Measurements from ENCODE around the gene ZBTB16.

Gene ZBTB16

DNA sequence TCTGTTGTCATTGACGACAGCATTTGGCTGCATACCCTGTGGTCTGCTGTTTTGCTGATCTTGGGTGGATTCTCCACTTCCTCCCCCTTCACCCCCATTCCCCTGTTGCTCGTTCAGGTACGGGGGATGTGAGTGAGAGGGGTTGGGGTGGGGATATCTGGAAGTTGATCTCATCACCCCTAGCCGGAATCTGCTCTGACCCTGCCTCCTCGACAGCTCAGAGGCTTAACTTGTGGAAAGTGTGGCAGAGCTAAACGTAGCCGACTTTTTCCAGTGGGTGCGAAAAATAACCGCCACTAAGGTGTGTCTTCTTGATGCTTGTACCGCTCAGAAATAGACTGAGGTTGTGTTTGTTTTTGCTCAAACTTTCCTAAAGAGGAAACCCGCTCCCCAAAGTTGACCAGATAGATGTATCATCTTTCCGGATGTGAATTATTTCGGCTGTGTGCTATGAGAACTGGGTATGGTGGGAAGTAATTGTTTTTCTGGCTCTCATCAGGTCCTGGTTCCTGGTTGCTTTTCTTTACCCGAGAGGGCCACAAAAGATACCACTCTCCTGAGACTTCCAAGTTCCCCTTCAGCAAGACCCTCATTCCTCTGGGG, 6.6 kb downstream of the ZBTB16 start:
- no peak for FAIRE-seq

DNA sequence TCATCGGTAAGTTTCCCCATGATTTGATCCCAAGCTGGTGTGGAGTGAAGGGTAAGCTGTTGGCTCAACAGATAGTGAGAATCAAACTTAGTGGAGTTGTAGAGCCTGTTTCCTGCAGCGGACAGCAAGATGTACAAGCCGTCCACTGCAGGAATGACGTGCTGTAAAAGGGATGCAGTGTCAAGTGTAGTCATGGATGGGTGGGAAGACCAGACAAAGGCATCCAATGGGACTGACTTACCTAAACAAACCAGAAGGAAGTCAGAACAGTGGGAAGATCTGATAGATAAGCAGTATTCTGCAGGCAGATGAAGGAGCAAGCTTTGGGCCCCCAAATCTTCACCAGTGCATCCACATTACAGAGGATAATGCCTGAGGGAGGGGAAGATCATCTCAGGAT, 8.8 kb downstream of the ZBTB16 start:
- FAIRE-seq, result no peak

DNA sequence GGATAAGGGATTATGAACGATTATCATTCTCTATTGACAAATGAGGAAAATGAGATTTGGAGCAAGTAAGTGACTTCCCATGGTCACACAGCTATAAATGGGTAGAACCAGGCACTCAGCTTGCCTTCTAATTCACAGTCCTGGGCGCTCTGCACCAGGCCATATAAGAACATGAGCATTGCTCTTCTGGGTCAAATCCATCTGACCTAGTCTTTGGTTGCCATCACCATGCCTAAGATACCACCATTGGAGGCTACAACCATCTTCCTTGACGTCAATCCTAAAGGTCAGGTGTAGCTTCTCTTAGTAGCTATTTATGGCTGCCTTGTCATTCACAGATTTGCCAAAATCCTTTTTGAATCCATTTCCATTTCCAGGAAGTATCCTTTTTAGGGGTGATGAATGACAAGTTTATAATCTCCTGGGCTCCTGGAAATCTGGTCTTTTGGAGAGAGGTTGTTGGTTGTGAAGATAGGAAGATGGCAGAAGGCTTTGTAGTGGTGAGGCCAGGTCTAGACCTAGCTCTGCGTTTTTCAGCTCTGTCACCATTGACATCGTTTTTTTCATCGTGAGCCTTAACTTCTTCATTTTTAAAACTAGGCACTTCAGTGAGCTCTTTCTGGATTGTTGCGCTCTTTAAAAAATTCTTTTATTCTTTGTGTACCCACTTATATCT, 11.1 kb downstream of the ZBTB16 start:
- no peak for FAIRE-seq

DNA sequence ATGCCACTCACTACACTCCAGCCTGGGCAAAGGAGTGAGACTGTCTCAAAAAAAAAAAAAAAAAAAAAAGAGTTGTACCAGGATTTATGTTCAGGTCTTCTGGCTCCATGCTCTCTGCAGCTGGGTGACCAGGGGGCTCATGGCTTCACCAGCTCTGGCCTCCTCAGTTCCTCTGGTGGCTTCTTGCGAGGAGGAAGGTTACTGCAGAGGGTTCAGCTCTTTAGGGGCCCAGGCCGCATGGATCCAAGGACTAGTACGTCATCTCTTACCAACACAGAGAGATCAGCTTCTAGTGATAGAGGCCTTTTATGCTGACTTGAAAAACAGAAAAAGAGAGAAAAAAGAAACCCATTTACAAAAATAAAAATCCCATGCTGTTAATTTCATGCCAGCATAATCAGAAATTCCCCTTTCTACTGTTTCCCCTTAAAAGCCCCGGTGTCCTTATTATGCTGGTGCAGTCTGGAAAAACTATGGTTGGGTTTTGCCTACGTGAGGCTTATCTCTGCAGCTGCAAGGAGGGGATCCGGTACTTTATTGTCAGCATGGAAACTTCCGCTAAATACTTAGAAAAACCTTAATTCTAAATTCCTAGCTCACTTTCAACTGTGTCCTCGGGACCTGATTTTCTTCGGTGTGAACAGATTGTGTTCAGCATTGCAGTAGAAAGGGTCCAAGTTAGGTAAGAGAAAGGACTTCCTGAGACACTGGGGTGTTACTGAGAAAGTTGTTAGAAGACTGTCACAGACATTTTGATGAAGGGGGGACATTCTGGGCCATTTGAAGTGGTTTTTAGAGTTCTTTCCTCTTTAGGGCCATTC, 13.7 kb downstream of the ZBTB16 start:
- FAIRE-seq, result no peak

DNA sequence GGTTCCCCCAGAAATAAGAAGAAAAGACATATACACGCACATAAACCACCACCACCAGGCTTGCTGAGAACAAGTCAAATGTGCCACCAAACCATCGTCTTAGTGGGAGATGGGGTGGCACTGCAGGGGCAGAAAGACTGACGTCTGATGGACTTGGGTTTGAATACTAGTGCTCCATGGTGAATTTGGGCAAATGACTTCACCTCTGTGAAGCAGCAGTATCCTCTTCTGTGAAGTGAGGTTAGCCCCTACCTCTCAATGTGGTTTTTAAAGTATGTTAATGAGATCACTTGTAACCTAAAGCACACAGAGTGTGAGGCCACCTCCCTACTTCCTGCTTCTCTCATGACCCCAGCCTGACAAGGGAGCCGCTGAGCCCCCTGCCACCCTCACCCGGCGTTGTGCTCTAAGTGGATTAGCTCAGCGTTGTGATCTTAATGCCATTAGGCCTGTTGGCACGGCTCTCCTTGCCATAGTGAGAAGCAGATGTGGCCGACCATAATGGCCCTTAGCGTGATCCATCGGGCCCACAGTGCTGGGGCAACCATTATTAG, 14.4 kb downstream of the ZBTB16 start:
- FAIRE-seq, result no peak

DNA sequence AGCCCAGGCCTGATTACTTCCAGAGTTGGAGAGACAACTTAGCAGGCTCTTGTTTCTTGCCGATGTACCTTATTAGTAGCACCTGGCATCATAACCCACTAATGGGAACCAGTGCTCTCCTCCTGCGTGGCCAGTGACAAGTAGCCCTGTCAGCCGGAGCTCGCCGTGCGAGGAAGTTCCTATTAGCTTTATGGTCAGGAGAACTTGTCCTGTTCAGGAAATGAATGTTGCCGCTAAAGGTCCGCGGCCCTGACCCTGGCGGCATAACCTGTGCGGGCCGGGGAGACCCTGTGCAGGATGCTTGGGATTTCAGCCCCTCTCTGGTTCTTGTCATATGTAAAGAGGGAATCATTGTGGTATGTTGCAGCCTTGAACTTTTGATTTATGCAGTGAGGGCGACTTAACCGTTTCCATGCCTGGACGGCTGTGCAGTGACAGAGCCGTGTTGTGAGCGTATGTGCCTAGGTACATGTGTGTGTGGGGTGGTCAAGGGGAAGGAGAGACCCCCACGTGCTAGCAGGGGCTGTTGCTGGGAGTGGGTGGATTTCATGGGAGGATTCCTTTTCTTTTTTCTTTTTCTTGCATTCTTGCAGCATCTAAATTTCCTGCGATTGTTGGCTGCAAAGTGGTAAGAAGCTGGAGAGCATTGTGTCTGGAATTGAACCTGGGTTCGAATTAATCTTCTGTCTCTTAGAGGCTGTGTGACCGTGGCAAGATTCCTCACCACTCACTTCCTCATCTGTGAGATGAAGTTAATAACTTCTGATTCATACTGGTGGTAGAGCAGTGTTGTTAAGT, 15.2 kb downstream of the ZBTB16 start:
- FAIRE-seq, result no peak

DNA sequence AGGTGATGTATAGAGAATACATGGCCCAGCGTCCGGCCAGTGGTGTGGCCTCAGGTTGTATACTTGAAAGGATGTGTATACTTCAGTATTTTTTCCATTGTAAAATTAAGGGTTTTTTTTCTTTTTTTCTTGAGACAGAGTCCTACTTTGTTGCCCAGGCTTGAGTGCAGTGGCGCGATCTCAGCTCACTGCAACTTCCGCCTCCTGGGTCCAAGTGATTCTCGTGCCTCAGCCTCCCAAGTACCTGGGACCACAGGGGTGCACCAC, 15.8 kb downstream of the ZBTB16 start:
- no peak for FAIRE-seq

DNA sequence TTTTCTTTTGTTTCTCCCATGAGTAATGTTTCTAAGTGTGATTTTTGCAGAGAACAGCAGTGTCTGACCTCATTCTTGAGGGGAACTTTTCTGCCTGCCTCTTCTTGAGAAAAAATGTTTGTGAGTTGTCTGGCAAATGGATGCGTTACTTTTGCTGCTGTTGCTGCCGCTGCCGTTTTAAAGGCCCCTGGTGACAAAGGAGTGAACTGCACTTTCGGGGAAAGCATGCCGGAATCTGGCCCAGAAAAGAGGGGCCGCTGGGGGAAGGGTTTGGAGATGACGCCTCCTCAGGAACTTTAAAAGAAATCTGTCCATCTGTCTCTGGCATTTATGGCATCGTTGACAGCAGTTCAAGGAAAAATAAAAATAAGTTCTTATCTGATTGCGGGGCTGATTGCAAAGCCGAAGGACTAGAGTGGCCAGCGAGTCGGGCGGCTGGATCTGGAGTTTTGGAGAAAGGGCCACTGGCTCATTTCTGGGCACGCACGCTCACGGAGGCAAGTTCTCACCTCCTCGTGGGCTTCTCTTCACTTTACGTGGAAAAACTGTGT, 16.5 kb downstream of the ZBTB16 start:
- no peak for FAIRE-seq

DNA sequence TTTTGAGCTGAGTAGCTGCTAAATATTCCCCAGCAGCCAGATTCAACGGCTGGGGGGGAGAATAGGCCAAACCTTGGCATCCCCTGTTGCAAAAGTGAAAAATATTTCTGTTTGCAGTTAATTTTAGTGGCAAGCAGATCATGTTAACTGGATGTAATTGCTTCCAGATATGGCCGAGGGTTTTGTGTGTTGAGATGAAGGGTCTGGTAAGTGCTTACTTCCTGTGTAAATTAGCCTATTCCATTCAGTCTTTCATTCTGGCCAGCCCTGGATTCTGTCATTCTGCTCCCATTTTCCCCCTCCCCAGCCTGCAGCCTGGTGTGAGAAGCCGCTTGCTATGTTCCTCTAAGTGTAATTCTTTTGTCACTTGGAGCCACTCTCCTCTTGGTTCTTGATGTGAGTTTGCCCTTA, 17.4 kb downstream of the ZBTB16 start:
- FAIRE-seq, result no peak

DNA sequence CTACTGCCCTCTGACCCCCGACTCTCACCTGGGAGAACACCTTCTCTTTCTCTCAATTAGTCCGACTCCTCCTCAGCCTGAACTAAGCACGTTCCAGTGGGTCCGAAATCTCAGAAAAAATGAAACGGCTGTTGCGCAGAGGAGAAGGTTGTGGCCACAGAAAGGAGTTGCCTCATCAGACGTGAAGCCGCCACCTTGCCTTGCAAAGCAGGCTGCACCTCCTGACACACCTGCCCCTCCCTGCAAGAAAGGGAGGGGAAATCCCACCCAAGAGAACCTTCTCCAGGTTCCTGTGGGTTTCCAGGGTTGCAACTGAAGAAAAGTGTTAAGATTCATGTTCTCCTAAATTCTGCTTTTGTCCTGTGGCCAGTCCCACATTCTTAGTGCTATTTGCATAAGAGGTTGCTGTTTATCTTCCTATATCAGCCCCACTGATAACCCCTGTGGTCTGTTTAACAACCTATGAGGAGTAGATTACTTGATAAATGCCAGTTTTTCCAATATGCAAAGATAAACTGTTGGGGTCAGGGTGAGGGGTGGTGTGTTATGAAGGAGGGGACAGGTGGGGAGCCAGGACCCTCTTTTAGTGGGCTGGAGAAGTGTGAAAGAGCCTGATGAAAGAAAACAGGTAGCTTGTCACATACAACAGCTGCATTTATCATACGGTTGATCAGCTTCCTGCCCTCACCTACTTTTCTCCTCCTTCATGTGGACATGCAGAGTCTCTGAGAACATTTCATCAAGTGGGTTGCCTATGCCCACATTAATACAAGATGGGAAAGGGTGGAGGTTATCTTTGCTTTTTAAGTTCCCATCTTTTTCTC, 18.2 kb downstream of the ZBTB16 start:
- FAIRE-seq, result no peak

DNA sequence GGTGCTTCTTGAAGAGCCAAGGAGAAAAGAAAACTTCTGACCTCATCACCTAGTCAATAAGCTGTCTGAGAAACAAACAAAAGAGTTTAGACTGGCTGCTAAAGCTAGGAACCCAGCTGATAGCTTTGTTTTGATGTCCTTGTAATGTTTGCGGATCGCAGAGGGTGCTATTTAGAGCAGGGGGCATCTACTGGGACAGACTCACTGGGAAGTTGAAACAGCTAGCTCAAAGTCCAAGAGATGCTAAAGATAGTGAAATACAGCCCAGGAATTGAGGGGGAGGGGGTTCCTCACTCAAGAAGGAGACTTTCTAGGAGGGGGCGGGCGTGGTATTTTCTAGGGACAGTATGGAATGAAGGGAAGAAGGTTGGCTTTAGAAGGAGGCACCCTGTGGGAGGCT, 18.9 kb downstream of the ZBTB16 start:
- no peak for FAIRE-seq

DNA sequence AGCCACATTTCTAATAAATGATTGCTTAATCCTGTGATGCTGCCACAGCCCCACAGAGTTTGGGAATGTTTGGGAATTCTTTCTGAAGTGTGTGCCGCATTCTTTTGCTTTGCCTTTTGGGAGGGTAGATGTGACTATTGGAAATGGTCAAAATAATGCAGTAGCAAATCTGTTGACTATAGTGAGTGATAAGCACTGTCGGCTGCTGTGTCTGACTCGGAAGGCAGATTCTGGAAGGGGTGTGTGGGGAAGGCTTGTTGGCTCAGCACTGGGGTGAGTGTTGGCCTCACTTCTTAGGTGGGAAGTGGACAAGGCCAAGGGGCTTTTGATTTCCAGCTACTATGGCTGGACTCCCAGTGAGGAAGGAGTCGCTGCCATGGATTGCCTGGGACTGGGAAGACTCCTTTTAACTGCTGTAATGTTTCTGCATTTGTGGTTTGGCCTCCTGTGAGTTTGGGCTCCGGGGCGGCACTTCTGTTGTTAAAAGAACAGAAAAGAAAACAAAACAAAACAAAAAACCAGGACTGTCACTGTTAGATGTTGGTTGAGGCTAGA, 20.1 kb downstream of the ZBTB16 start:
- FAIRE-seq, result no peak

DNA sequence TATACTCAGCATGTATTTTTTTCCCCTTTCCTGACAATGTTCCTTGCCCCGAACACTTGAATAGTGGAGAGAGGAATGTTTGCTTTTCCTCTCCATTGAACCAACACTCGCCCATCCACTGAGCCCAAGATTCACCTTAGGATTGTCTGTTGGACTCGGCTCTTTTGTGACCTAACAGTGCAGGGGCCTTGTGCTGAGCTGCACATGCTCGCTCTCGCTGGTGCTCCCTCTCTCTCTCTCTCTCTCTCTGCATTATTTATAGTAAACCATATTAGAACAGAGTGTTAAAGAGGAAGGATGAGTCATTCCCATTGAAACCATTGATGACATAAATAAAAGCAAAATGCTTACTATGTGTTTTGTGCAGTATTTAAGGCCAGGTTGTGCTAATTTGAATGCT, 20.7 kb downstream of the ZBTB16 start:
- no peak for FAIRE-seq

DNA sequence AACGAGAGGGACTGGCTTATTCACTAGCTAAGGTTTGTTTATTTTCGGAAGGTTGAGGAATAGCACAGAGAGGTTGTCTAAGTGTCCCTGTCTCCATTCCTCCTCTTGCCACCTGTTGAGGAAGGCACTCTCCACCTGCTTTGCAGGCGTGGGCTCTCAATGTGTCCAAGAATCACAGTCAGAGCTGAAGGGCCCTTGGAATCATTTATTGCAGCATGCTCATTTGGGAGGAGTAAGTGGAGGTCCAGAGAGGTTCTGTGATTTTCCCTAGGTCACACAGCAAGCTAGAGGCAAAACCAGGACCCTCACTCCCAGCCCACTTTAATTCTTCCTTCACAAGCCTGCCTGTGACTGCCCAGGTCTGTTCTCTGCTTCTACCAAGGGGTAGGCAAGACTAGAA, 21.3 kb downstream of the ZBTB16 start:
- no peak for FAIRE-seq

DNA sequence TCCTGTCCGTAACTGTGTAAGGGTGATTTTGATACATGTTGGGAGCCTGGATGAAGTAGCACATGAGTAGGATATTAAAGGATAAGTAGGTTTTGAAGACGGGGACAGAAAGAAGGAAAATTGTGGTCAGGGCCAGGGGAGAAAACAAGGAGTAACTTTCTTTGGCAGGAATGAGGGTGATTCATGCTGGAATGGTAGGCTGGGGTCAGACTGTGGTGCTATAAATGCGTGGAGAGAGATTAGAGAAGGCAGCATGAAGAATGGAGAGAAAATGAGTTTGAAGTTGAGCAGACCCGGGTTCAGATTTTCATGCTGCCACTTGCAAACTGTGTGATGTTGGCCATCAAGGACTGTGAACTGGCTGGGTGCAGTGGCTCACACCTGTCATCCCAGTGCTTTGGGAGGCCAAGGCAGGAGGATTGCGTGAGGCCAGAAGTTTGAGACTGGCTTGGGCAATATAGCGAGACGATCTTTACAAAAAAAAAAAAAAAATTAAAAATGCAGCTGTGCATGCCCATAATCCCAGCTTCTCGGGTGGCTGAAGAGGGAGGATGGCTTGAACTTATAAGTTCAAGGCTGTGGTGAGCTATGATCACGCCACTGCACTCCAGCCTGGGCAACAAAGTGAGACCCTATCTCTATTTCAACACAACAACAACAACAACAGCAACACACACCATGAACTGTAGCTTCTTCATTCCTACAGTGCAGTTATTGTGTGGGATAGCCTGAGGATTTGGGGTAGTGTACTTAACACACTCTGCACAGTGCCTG, 22.3 kb downstream of the ZBTB16 start:
- no peak for FAIRE-seq

DNA sequence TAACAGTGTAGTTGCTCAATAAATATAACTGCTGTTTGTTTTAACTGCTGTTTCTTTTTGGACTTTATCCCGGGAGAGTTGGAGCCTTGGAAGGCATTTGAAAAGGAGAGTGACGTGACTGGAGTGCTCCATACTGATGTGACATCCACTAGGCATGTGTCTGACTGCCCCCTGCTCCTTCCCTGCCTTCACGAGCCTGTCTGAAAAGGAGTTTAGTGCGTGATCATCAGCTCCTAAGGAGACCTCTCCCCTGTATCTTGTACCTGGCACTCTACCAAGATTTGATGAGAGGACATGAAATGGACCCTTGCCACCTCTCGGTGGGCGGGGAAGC, 22.9 kb downstream of the ZBTB16 start:
- no peak for FAIRE-seq

DNA sequence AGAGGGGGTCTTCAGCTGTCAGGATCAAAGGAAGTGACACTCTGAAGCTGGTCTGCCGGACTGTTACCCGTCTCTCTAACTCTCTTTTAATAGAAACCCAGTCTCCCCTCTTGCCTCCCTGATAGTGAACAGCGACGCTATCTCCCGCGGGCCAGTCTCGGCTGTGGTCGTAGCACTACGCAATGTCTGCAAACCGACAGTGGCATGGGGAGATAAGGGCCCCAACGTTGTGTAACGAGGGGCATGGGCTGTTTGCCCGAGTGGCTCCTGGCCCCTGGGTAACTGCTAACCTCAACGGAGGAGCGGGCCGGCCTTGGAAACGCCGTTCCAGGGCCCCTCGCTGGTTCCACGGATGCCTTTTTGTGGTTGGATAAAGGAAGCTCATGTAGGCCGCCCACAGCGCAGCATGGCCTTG, 23.3 kb downstream of the ZBTB16 start:
- FAIRE-seq, result no peak

DNA sequence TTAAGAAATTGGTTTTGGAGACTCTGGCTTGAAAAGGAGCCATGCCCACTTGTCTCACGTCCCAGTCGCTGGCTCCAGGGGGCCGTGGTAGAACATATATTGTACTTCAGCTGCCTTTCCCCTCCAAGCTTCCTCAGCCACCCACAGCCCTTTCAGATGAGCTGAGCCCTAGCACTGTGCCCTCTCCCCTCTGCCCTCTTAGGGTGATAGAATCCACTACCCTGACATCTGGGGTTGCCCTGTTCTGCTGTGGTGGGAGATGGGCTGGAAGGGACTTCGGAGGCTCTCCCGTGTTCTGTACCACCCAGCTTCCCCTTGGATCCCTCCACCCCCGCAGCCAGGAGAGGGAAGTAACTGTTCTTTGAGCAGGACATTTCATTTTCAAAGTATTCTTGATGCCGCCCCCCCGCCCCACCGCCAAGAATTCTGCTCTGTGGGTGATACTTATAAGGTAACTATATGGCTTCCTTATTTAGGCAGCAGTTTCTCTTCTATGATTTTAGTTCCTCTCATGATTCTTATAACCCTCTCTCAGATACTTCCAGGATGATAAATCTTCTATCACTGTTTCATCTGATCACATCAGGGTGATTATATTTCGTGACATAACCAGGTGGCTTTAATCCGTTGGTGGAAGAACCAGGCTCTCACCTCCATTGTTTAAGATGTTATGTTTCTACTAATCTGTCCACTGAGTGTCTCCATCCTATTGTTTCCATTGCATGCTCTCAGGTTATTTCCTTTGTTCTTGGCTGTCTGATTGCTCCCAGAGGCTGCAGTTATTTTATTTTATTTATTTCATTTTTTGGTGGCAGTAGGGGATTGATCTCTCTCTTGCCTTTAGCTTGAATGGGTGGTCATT, 24.1 kb downstream of the ZBTB16 start:
- no peak for FAIRE-seq

DNA sequence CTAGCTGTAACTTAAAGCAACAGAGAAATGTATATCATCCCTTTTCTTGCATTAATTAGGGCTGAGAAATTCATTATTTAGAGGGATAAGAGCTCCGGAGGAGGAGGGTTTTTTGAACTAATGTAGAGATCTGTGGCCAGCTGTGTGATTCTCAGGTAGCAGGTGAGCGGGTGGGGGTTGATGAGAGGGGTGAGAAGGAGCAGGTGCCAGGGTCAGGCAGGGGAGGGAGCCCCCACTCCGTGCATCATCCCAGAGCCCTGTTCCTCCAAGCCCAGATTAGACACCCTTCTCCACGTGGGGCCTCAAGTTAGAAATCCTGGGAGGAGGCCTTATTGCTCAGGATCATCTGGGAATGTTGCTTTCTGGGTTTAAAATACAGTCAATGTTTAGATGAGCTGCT, 24.9 kb downstream of the ZBTB16 start:
- FAIRE-seq, result no peak

All from islet of Langerhans (tissue), 1 donor.